SU-DHL-6 (cell line): ENCODE measurements around the gene VPS41.

Experiments used
- EZH2phosphoT487 ChIP-seq: fragments of 200-600 bp; sonication (generic), shearing (Covaris generic); conservative IDR thresholded peaks from 2 replicates; pipeline ENCODE4 v1.6.1; 2018; ENCODE audit warnings: mild to moderate bottlenecking, antibody characterized with exemption, low read length, moderate library complexity, mixed read lengths
- TF ChIP-seq, protein P1 (sequence below): fragments of 200-600 bp; sonication (generic); IDR thresholded peaks from one replicate; pipeline ENCODE4 v1.5.1; 2017; ENCODE audit warnings: antibody characterized with exemption, mild to moderate bottlenecking, low read length, moderate library complexity; ENCODE audit not compliant: insufficient read depth, poor library complexity, severe bottlenecking

DNA sequence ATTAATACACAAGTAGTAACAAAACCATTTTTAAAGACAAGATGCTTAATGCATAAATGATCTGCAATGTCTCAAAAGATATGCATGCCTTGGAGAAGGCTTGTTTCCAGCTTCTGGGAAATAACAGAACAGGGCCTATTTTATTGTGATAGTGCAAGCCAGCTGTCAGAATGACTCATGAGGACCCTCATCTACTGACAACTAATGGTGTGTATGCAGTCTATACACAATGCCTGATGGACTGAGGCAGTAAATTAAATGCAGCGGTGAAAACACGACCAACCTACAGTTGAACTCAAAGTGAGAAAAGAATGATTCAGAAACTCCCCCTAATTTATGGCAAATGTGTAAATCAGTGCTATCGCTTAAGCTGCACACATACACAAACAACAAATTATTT lies 46.3 kb downstream of the VPS41 start:
- TF ChIP-seq, protein P1, sequence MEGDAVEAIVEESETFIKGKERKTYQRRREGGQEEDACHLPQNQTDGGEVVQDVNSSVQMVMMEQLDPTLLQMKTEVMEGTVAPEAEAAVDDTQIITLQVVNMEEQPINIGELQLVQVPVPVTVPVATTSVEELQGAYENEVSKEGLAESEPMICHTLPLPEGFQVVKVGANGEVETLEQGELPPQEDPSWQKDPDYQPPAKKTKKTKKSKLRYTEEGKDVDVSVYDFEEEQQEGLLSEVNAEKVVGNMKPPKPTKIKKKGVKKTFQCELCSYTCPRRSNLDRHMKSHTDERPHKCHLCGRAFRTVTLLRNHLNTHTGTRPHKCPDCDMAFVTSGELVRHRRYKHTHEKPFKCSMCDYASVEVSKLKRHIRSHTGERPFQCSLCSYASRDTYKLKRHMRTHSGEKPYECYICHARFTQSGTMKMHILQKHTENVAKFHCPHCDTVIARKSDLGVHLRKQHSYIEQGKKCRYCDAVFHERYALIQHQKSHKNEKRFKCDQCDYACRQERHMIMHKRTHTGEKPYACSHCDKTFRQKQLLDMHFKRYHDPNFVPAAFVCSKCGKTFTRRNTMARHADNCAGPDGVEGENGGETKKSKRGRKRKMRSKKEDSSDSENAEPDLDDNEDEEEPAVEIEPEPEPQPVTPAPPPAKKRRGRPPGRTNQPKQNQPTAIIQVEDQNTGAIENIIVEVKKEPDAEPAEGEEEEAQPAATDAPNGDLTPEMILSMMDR = no peak
- no peak for TF ChIP-seq EZH2phosphoT487
